Erythroblast (primary cell): ENCODE results near the gene ZNF429.

ENCODE experiments used
- GATA1 ChIP-seq: IDR thresholded peaks from 2 replicates; pipeline ENCODE4 v1.6.1; 2011; ENCODE audit warnings: low read depth, mild to moderate bottlenecking, control low read depth, low read length, moderate library complexity
- POLR2A ChIP-seq: IDR thresholded peaks from 2 replicates; pipeline ENCODE4 v1.6.1; 2011; ENCODE audit warnings: mild to moderate bottlenecking, low read length

- TF ChIP-seq POLR2A (no peak), GATA1 (no peak)
Observed at GRCh38 chr19:21576481-21576880, 71.1 kb downstream of the ZNF429 start.
